HG03045 (cell line): ENCODE measurements around the gene MAPK10.

ENCODE experiments used
- ATAC-seq: cut with Tn5 transposase; IDR thresholded peaks from one replicate; pipeline ENCODE4 v1.9.1; 2021; ENCODE audit warnings: mild to moderate bottlenecking, moderate library complexity; ENCODE audit not compliant: unreplicated experiment

Gene MAPK10

GRCh38 chr4:85942107-85942506 lies 417.7 kb downstream of the MAPK10 start:
- ATAC-seq = no peak

- no peak for ATAC-seq
Observed at GRCh38 chr4:85940151-85940550, 419.7 kb downstream of the MAPK10 start.
